ENCODE data around the gene PSMB8.

PSMB8 gene

DNA sequence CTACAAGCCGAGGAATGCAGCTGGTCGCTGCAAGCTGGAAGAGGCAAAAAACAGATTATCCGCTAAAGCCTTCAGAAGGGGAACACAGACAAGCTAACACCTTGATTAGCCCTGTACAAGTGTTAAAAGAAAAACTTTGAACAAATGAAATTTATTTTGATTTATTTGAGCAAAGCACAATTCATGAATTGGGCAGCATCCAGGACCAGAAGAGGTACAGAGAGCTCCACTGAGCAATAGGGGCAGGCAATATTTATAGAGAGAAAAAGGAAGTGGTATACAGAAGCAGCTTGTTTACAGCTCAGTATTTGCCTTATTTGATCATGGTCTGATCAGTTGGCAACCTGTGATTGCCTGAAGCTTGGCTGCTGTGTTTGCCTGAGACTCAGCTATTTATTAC is 44.7 kb downstream of the PSMB8 start:
- no peak for DNase-seq (ENCODE audit: low read depth in 1 of 2, low spot score in 1 of 2)

DNA sequence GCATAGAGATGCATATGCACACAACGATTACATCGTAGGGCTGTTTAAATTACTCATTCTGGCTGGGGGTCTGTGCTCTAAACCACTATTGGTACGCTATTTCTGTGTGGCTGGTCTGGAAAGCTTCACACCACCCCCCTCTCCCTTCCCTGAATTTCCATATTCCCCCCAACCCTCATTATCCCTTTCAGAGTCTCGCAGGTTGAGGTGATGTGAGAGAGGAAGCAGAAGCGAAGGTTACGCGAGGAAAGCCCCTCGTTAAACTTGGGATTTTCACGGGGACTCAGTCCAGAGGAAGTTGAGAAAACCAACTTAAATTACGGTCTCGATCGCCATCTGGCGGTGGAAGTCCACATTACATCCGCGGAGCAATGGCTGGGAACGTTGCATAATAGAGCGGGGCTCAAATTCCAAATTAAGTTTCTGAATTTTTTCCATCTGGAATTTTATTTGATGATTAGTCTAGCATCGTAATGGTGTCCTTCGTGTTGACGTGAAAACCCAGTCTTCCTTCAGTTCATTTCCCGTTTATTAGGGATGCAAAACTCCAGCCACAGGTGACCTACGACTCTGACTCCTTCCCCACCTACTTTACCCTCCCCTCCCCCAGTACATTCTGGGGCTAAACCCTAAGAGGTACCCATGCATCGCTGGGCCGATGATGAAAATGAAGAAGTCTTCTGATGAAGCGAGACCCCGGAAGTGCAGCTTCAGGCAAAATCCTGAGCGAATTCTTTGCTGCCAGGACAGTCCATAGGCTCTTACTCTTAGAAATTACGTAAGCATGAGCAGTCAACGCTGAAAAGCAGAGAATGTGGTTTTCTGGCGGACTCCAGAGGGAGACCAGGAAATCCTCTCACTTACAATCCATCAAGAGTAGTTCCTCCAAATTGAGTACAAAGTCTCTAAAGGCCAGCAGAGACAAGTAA is 46.7 kb downstream of the PSMB8 start:
- peak; percentile 52 to 73 for DNase-seq (ENCODE audit: low read depth in 1 of 2, low spot score in 1 of 2)

DNA sequence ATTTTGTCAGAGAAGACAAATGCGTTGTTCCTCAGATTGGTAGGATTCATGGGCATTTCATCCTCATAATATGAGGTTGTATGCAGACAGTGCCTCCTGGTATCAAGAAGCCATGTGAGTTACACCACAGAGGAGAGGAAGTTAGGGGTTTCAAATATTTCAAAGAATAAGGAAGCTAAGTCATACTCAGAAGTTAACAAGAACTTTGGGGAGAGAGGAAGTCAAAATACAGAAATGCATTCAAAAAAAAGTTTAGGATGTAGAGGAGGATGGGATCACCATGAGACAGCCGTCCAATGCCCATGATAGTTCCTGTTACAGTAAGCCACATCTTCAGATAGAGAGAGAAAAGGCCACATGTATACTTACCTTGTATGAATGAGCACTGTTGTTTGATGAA is 49.3 kb downstream of the PSMB8 start:
- no peak for DNase-seq (ENCODE audit: low read depth in 1 of 2, low spot score in 1 of 2)

DNA sequence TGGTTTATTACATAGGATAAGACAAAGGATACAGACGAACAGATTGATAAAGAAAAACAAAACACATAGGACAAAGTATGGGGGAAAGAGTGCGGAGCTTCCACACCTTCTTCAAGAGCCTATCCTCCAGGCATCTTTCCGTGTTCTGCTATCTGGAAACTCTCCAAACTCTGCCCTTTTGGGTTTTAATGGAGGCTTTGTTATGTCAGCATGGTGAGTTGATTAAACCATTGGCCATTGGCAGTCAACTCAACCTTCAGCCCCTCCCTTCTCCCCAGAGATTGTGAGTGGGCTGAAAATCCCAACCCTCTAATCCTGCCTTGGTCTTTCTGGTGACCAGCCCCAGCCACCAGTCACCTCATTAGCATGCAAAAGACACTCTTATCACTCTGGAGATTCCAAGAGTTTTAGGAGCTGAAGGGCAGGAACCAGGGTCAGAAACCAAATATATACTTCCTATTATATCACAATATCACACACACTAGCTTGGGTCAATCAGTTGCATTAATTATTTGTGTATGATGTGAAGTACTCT is 50.9 kb downstream of the PSMB8 start:
- DNase-seq (ENCODE audit: low read depth in 1 of 2, low spot score in 1 of 2), result no peak
